SK-N-SH (cell line): Measurements from ENCODE around the gene HMMR.

Experiments used
- EP300 ChIP-seq, 2 experiments: IDR thresholded peaks; 2 replicates each; pipeline versions ENCODE4 v1.4.0 to v1.6.1; 2012; ENCODE audit warnings: borderline replicate concordance in 1 of 2, low read depth in 1 of 2, low read length in 1 of 2
- EZH2phosphoT487 ChIP-seq: fragments of 200-600 bp; sonication (generic); IDR thresholded peaks from 2 replicates; pipeline ENCODE4 v1.6.1; 2017; ENCODE audit warnings: low read depth, mixed run types, mild to moderate bottlenecking, antibody characterized with exemption, moderate library complexity, borderline replicate concordance
- POLR2AphosphoS5 ChIP-seq: IDR thresholded peaks from 2 replicates; pipeline ENCODE4 v1.6.1; 2012; ENCODE audit warnings: low read depth, low read length
- RXRA ChIP-seq: IDR thresholded peaks from 2 replicates; pipeline ENCODE4 v1.4.0; 2012; ENCODE audit warnings: low read depth, mild to moderate bottlenecking, borderline replicate concordance
- SMC3 ChIP-seq: IDR thresholded peaks from 2 replicates; pipeline ENCODE4 v1.6.1; 2012; ENCODE audit warnings: low read depth, low read length, improper control_type of control experiment
- TF ChIP-seq, protein P1 (sequence below): fragments of 200-600 bp; sonication (generic); IDR thresholded peaks from 2 replicates; pipeline ENCODE4 v1.6.1; 2017; ENCODE audit warnings: antibody characterized with exemption, mild to moderate bottlenecking, moderate library complexity
- TF ChIP-seq, protein P2 (sequence below): fragments of 150-350 bp; IDR thresholded peaks from 2 replicates; pipeline ENCODE4 v1.6.1; 2017; ENCODE audit warnings: antibody characterized with exemption, low read length, low read depth, borderline replicate concordance

DNA sequence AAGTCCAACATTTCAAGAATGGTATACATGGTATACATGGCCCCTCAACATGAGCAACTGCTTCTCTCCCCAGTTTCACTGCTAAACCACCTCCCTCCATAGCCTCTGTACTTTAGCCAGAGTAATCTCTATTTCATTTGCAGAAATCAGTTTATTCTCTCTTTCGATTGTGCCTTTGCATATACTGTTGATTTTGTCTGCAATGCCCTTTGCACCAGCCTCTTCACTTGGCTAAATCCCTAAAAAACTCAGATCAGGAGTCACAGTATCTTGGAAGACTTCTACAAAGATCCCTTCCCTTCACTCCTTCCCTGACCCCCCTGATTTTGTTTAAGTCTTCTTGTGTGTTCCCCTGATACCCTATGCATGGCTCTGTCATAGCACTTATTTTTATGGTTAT, 27.9 kb upstream of the HMMR start:
- TF ChIP-seq EP300 (IDR thresholded peaks at IDR 0.05; ENCODE audit: borderline replicate concordance in 1 of 2, low read depth in 1 of 2, low read length in 1 of 2) (no peak), EZH2phosphoT487 (no peak), POLR2AphosphoS5 (no peak), RXRA (no peak), SMC3 (no peak)
- TF ChIP-seq, protein P1, sequence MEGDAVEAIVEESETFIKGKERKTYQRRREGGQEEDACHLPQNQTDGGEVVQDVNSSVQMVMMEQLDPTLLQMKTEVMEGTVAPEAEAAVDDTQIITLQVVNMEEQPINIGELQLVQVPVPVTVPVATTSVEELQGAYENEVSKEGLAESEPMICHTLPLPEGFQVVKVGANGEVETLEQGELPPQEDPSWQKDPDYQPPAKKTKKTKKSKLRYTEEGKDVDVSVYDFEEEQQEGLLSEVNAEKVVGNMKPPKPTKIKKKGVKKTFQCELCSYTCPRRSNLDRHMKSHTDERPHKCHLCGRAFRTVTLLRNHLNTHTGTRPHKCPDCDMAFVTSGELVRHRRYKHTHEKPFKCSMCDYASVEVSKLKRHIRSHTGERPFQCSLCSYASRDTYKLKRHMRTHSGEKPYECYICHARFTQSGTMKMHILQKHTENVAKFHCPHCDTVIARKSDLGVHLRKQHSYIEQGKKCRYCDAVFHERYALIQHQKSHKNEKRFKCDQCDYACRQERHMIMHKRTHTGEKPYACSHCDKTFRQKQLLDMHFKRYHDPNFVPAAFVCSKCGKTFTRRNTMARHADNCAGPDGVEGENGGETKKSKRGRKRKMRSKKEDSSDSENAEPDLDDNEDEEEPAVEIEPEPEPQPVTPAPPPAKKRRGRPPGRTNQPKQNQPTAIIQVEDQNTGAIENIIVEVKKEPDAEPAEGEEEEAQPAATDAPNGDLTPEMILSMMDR: no peak
- TF ChIP-seq, protein P2, sequence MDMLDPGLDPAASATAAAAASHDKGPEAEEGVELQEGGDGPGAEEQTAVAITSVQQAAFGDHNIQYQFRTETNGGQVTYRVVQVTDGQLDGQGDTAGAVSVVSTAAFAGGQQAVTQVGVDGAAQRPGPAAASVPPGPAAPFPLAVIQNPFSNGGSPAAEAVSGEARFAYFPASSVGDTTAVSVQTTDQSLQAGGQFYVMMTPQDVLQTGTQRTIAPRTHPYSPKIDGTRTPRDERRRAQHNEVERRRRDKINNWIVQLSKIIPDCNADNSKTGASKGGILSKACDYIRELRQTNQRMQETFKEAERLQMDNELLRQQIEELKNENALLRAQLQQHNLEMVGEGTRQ: no peak
